ENCODE data around the gene CADM2.

GRCh38 chr3:85355572-85355971 lies 396.8 kb downstream of the CADM2 start:
- TF ChIP-seq CTCF (IDR thresholded peaks at IDR 0.05): no peak
- no peak for TF ChIP-seq EP300 (IDR thresholded peaks at IDR 0.05)
- no peak for TF ChIP-seq POLR2A (IDR thresholded peaks at IDR 0.05; ENCODE audit: low read depth)
